RWPE2 (cell line): ENCODE data around the gene OFD1.
"Not testable (repeated sequence)": the region's sequence is repeated elsewhere in the genome, so short reads cannot be mapped to it uniquely, and the experiment has no call there.

Experiments
- ATAC-seq: fragments of 200-7000 bp; cut with Tn5 transposase; 3 replicates; pipeline ENCODE4 v1.9.1; 2021; ENCODE audit warnings: low read depth
- DNase-seq: peaks from one replicate; pipeline ENCODE4 v3.0.0-alpha.2; 2020; ENCODE audit warnings: low spot score
- H3K27ac ChIP-seq: fragments of 450-650 bp; 2 replicates; pipeline ENCODE4 v1.5.1; 2017; ENCODE audit warnings: mild to moderate bottlenecking; ENCODE audit not compliant: poor library complexity, severe bottlenecking
- H3K27me3 ChIP-seq: fragments of 250-450 bp; sonication (Bioruptor Pico); 2 replicates; pipeline ENCODE4 v1.5.1; 2021; ENCODE audit warnings: mild to moderate bottlenecking, moderate library complexity; ENCODE audit not compliant: insufficient read depth, poor library complexity, severe bottlenecking
- H3K36me3 ChIP-seq: fragments of 250-450 bp; sonication (Bioruptor Pico); 2 replicates; pipeline ENCODE4 v1.5.1; 2020; ENCODE audit warnings: low read depth, mild to moderate bottlenecking, moderate library complexity
- H3K4me1 ChIP-seq: fragments of 250-450 bp; sonication (Bioruptor Pico); 2 replicates; pipeline ENCODE4 v1.5.1; 2021; ENCODE audit warnings: mild to moderate bottlenecking, moderate library complexity; ENCODE audit not compliant: insufficient read depth, poor library complexity, severe bottlenecking
- H3K4me3 ChIP-seq: fragments of 250-450 bp; sonication (Bioruptor Pico); 2 replicates; pipeline ENCODE4 v1.5.1; 2021; ENCODE audit warnings: mild to moderate bottlenecking, moderate library complexity; ENCODE audit not compliant: severe bottlenecking
- H3K9me3 ChIP-seq: fragments of 250-450 bp; sonication (Bioruptor Pico); 2 replicates; pipeline ENCODE4 v1.5.1; 2021; ENCODE audit warnings: mild to moderate bottlenecking, moderate library complexity; ENCODE audit not compliant: severe bottlenecking
- TF ChIP-seq, protein P1 (sequence below): fragments of 450-650 bp; IDR thresholded peaks from one replicate; pipeline ENCODE4 v1.5.1; 2017; ENCODE audit warnings: mild to moderate bottlenecking, moderate library complexity; ENCODE audit not compliant: poor library complexity, severe bottlenecking

The OFD1 gene

DNA sequence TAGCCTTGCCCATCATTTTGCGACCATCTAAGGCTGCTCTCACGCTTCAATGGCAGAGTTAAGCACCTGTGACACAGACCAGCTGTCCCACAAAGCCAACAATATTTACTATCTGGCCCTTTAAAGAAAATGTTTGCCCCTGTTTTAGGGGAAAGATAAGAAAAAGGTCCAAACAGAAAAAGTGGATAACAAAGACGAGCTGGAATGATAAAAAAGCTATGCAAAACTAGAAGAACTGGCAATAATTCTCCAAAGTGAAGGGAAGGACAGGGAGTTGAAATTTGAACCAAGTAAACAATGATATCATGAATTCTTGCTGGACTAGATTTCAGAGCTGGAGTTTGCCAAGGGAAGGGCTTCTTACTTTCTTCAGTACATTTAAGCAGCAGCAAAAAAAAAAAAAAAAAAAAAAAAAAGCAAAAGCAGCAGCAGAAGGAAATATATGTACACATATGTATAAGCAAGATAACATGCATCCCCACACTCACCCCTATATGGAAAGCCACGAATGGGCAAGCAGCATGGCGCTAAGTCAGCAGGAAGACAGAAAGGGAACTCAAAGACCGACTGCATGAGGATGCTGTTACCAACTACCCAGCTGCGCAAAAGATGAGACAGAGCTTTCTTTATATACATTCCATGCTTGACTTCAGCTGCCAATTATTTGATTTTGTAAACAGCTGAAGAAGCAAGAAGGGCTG lies 12.6 kb upstream of the OFD1 start:
- Histone ChIP-seq H3K27me3 (no peaks in the 10 kb centered on the region), H3K36me3 (no peaks in the 10 kb centered on the region), H3K4me3 (no peak overlapping the region), H3K27ac (no peak overlapping the region), H3K9me3 (no peaks in the 10 kb centered on the region), H3K4me1 (no peaks in the 10 kb centered on the region)
- TF ChIP-seq, protein P1, sequence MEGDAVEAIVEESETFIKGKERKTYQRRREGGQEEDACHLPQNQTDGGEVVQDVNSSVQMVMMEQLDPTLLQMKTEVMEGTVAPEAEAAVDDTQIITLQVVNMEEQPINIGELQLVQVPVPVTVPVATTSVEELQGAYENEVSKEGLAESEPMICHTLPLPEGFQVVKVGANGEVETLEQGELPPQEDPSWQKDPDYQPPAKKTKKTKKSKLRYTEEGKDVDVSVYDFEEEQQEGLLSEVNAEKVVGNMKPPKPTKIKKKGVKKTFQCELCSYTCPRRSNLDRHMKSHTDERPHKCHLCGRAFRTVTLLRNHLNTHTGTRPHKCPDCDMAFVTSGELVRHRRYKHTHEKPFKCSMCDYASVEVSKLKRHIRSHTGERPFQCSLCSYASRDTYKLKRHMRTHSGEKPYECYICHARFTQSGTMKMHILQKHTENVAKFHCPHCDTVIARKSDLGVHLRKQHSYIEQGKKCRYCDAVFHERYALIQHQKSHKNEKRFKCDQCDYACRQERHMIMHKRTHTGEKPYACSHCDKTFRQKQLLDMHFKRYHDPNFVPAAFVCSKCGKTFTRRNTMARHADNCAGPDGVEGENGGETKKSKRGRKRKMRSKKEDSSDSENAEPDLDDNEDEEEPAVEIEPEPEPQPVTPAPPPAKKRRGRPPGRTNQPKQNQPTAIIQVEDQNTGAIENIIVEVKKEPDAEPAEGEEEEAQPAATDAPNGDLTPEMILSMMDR = no peak
- no peak for ATAC-seq
- DNase-seq = no peak

GRCh38 chrX:13724878-13725277 lies 9.7 kb upstream of the OFD1 start:
- not testable (repeated sequence) for DNase-seq, H3K4me3 ChIP-seq, H3K9me3 ChIP-seq, H3K36me3 ChIP-seq, H3K27ac ChIP-seq, ATAC-seq, H3K4me1 ChIP-seq, H3K27me3 ChIP-seq

GRCh38 chrX:13726583-13726982 lies 8.0 kb upstream of the OFD1 start:
- not testable (repeated sequence) for H3K27me3 ChIP-seq, DNase-seq, H3K9me3 ChIP-seq, H3K4me3 ChIP-seq, ATAC-seq, H3K36me3 ChIP-seq, H3K4me1 ChIP-seq, H3K27ac ChIP-seq

GRCh38 chrX:13730523-13730922 lies 4.0 kb upstream of the OFD1 start:
- not testable (repeated sequence) for H3K27ac ChIP-seq, H3K4me3 ChIP-seq, ATAC-seq, H3K27me3 ChIP-seq, H3K4me1 ChIP-seq, H3K9me3 ChIP-seq, H3K36me3 ChIP-seq, DNase-seq

DNA sequence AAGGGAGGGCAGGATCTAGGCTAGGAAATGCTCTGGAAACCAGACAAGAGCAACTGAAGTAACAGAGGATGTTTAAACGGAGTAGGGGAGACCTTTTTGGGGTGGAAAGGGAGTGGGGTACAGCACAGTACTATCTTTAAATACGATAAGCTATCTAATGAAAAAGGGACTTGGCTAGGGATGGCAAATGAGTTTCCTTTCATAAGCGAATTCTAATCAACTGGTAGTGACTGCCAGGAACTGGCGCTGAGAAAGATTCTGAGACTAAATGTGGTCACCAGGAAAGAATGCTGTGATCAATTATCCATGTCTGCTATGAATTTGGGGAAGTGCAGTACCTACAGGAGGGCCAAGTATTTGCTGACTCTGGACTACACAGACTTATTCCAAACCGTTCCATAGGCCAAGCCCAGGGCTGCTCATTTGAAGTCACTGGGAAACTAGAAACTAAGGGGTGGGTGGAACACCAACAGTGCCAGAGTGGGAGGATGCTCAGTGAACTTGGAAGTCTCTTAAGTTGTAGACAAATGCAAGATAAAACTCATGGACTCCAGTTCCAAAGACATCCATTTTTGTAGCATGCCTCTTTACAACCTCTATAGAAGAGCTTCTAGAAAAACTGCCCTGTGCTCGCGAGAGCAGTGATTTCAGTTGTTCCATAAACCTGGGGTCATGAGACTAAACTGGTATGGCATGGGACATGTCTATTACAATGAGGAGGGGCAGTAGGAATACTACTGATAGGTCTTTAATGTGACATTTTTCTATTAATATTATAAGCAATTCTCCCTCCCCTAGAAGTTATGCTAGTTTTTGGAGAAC lies 2.1 kb upstream of the OFD1 start:
- Histone ChIP-seq H3K27ac (no peak overlapping the region), H3K36me3 (peaks cover 6% of the 10 kb centered on the region), H3K4me1 (no peaks in the 10 kb centered on the region), H3K9me3 (no peaks in the 10 kb centered on the region), H3K4me3 (no peak overlapping the region), H3K27me3 (no peaks in the 10 kb centered on the region)
- no peak for ATAC-seq
- DNase-seq = no peak
- TF ChIP-seq, protein P1 = no peak

DNA sequence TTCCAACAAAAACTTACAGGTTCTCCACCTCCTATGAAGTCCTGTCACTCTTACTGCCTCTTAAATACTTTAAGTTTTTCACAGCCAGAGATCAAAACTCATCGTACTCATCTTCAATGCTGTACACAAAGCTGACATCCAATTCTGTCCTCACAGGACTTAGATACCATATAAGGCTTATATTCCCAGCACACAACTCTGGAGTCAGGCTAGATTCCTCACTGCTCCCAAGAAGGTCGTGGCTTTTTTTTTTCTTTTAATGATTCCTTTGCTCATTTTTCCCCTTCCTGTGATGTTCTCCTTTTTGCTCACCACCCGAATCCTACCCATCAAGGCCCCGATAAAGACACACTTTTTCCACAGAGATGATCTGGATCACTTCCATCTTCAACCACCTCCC lies 1.0 kb upstream of the OFD1 start:
- Histone ChIP-seq H3K4me3 (peak overlapping the region; percentile 76), H3K9me3 (no peaks in the 10 kb centered on the region), H3K36me3 (peaks cover 10% of the 10 kb centered on the region), H3K27ac (peak overlapping the region; percentile 71), H3K4me1 (no peaks in the 10 kb centered on the region), H3K27me3 (no peaks in the 10 kb centered on the region)
- DNase-seq (no peak), ATAC-seq (no peak)
- TF ChIP-seq, protein P1 = no peak
